ENCODE measurements around the gene CLEC3A. TPM values are rescaled to one million over a fixed set of nuclear protein-coding genes. Genes with fewer than 3 reads are reported as not detected.

The CLEC3A gene
- total and polyA plus RNA-seq, 4 donors = not detected

DNA sequence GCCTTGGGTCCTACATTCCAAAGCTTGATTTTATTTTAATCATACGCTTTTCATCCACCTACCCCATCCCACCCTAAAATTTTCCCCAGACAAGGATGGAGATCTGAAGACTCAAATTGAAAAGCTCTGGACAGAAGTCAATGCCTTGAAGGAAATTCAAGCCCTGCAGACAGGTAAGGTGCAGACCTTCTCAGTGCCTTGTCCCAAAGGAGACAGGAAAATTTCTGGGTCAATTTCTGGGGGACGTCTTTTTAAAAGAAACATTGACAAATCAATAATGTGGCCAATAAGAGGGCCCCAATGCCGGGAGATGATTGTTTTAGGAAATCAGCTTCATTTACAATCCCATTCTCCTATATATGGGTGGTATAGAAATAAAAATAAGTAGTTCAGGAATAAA lies 5.7 kb downstream of the CLEC3A start:
- Histone ChIP-seq H3K36me3 (ENCODE audit: control insufficient read depth in 4 of 4, insufficient read depth in 3 of 4, low read depth in 1 of 4, low read length in 3 of 4) (no peaks in the 10 kb centered on the region), H3K9ac (ENCODE audit: low read depth in 1 of 2, low read length in 2 of 2) (no peak overlapping the region), H3K4me3 (ENCODE audit: low read depth in 1 of 3, low read length in 3 of 3) (no peak overlapping the region), H3K27ac (ENCODE audit: low read depth in 1 of 2, low read length in 2 of 2) (no peak overlapping the region), H3K4me1 (ENCODE audit: control insufficient read depth in 4 of 4, insufficient read depth in 4 of 4, low read length in 3 of 4) (no peaks in the 10 kb centered on the region), H3K27me3 (ENCODE audit: control insufficient read depth in 4 of 4, insufficient read depth in 4 of 4, low read length in 3 of 4) (no peaks in the 10 kb centered on the region), H3K9me3 (ENCODE audit: control insufficient read depth in 4 of 4, low read length in 3 of 4) (no peaks in the 10 kb centered on the region)
- DNase-seq (ENCODE audit: low spot score) = no peak
- 41% methylated on average over 3 of the region's 3 CpGs for WGBS
- TF ChIP-seq EGR1 (IDR thresholded peaks at IDR 0.05; ENCODE audit: low read depth in 2 of 2) = no peak
- no peak for TF ChIP-seq CTCF (IDR thresholded peaks at IDR 0.05; ENCODE audit: low read depth, low read length, missing input control)
- TF ChIP-seq, protein P1, sequence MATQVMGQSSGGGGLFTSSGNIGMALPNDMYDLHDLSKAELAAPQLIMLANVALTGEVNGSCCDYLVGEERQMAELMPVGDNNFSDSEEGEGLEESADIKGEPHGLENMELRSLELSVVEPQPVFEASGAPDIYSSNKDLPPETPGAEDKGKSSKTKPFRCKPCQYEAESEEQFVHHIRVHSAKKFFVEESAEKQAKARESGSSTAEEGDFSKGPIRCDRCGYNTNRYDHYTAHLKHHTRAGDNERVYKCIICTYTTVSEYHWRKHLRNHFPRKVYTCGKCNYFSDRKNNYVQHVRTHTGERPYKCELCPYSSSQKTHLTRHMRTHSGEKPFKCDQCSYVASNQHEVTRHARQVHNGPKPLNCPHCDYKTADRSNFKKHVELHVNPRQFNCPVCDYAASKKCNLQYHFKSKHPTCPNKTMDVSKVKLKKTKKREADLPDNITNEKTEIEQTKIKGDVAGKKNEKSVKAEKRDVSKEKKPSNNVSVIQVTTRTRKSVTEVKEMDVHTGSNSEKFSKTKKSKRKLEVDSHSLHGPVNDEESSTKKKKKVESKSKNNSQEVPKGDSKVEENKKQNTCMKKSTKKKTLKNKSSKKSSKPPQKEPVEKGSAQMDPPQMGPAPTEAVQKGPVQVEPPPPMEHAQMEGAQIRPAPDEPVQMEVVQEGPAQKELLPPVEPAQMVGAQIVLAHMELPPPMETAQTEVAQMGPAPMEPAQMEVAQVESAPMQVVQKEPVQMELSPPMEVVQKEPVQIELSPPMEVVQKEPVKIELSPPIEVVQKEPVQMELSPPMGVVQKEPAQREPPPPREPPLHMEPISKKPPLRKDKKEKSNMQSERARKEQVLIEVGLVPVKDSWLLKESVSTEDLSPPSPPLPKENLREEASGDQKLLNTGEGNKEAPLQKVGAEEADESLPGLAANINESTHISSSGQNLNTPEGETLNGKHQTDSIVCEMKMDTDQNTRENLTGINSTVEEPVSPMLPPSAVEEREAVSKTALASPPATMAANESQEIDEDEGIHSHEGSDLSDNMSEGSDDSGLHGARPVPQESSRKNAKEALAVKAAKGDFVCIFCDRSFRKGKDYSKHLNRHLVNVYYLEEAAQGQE (IDR thresholded peaks at IDR 0.05) = no peak

- Histone ChIP-seq H3K27me3 (ENCODE audit: control insufficient read depth in 4 of 4, insufficient read depth in 4 of 4, low read length in 3 of 4) (peaks cover 0 to 4% (median 0%) of the 10 kb centered on the region in 4 donors), H3K4me1 (ENCODE audit: control insufficient read depth in 4 of 4, insufficient read depth in 4 of 4, low read length in 3 of 4) (no peaks in the 10 kb centered on the region), H3K9ac (ENCODE audit: low read depth in 1 of 2, low read length in 2 of 2) (no peak overlapping the region), H3K27ac (ENCODE audit: low read depth in 1 of 2, low read length in 2 of 2) (no peak overlapping the region), H3K9me3 (ENCODE audit: control insufficient read depth in 4 of 4, low read length in 3 of 4) (no peaks in the 10 kb centered on the region), H3K36me3 (ENCODE audit: control insufficient read depth in 4 of 4, insufficient read depth in 3 of 4, low read depth in 1 of 4, low read length in 3 of 4) (no peaks in the 10 kb centered on the region), H3K4me3 (ENCODE audit: low read depth in 1 of 3, low read length in 3 of 3) (no peak overlapping the region)
- DNase-seq (ENCODE audit: low spot score) = no peak
- TF ChIP-seq CTCF (IDR thresholded peaks at IDR 0.05; ENCODE audit: low read depth, low read length, missing input control) = no peak
- no peak for TF ChIP-seq FOXA1 (IDR thresholded peaks at IDR 0.05)
- no peak for TF ChIP-seq JUND (IDR thresholded peaks at IDR 0.05)
- TF ChIP-seq, protein P2, sequence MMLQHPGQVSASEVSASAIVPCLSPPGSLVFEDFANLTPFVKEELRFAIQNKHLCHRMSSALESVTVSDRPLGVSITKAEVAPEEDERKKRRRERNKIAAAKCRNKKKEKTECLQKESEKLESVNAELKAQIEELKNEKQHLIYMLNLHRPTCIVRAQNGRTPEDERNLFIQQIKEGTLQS (IDR thresholded peaks at IDR 0.05) = no peak
- no peak for TF ChIP-seq MAX (IDR thresholded peaks at IDR 0.05)
- TF ChIP-seq, protein P1 (IDR thresholded peaks at IDR 0.05) = no peak
- TF ChIP-seq TAF1 (conservative IDR thresholded peaks at IDR 0.05) = no peak
- TF ChIP-seq GABPA (IDR thresholded peaks at IDR 0.05 in 1 of 2, conservative IDR thresholded peaks at IDR 0.05 in 1 of 2) = no peak
- no peak for TF ChIP-seq HNF4G (IDR thresholded peaks at IDR 0.05)
- TF ChIP-seq RXRA (IDR thresholded peaks at IDR 0.05) = no peak
- TF ChIP-seq FOXA2 (IDR thresholded peaks at IDR 0.05) = no peak
- no peak for TF ChIP-seq EGR1 (IDR thresholded peaks at IDR 0.05; ENCODE audit: low read depth in 2 of 2)
- TF ChIP-seq, protein P3, sequence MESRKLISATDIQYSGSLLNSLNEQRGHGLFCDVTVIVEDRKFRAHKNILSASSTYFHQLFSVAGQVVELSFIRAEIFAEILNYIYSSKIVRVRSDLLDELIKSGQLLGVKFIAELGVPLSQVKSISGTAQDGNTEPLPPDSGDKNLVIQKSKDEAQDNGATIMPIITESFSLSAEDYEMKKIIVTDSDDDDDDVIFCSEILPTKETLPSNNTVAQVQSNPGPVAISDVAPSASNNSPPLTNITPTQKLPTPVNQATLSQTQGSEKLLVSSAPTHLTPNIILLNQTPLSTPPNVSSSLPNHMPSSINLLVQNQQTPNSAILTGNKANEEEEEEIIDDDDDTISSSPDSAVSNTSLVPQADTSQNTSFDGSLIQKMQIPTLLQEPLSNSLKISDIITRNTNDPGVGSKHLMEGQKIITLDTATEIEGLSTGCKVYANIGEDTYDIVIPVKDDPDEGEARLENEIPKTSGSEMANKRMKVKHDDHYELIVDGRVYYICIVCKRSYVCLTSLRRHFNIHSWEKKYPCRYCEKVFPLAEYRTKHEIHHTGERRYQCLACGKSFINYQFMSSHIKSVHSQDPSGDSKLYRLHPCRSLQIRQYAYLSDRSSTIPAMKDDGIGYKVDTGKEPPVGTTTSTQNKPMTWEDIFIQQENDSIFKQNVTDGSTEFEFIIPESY (IDR thresholded peaks at IDR 0.05) = no peak
- no peak for TF ChIP-seq SP1 (IDR thresholded peaks at IDR 0.05)
- TF ChIP-seq YY1 (IDR thresholded peaks at IDR 0.05) = no peak
- 50% methylated on average over 2 of the region's 2 CpGs for WGBS
These were observed 12.2 kb downstream of the CLEC3A start for GRCh38 chr16:78034530-78034929.

All from liver (tissue), 9 donors.